Adrenal gland (tissue), 5 donors: ENCODE data around the gene CST9L.

Experiments
- POLR2A ChIP-seq, 2 donors: fragments of 450-650 bp; IDR thresholded peaks; one replicate each; pipeline ENCODE4 v1.6.1; 2017; ENCODE audit warnings: antibody characterized with exemption in 2 of 2, mild to moderate bottlenecking in 2 of 2, moderate library complexity in 1 of 2
- TF ChIP-seq, protein P1 (sequence below), 6 experiments: fragments of 450-650 bp in 4 of 6; fragments of 200-600 bp in 2 of 6; sonication (generic) in 1 of 6; IDR thresholded peaks; 1 replicate in 5 of 6; 2 replicates in 1 of 6; pipeline versions ENCODE4 v1.5.1 to v1.8.0; 2016 to 2021; ENCODE audit warnings: antibody characterized with exemption in 6 of 6, mild to moderate bottlenecking in 2 of 6, moderate library complexity in 1 of 6
- donor health status: DM: no; HTN: no; CAD: no.

DNA sequence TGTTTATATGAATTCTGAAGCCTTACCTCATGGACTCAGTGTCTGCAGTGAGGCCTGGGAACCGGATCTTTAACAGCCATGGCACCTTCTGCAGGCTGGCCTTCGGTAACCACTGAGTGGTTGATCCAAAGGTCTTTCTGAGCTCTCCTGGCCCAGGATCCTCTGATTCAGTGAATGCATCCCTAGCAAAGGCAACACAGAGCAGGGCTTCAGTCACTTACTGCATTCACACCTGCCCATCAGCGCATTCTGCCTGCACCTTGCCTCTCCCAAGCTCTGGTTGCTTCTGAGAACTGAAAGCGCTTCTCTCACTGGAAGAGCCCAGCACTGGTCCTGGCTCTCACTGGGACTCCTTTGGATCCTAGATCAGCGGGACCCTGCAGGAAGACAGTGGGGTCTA, 45.9 kb upstream of the CST9L start:
- no peak for TF ChIP-seq POLR2A (IDR thresholded peaks at IDR 0.05)
- TF ChIP-seq, protein P1, sequence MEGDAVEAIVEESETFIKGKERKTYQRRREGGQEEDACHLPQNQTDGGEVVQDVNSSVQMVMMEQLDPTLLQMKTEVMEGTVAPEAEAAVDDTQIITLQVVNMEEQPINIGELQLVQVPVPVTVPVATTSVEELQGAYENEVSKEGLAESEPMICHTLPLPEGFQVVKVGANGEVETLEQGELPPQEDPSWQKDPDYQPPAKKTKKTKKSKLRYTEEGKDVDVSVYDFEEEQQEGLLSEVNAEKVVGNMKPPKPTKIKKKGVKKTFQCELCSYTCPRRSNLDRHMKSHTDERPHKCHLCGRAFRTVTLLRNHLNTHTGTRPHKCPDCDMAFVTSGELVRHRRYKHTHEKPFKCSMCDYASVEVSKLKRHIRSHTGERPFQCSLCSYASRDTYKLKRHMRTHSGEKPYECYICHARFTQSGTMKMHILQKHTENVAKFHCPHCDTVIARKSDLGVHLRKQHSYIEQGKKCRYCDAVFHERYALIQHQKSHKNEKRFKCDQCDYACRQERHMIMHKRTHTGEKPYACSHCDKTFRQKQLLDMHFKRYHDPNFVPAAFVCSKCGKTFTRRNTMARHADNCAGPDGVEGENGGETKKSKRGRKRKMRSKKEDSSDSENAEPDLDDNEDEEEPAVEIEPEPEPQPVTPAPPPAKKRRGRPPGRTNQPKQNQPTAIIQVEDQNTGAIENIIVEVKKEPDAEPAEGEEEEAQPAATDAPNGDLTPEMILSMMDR (IDR thresholded peaks at IDR 0.05), result no peak
